Measurements from ENCODE around the gene CEP131.

DNA sequence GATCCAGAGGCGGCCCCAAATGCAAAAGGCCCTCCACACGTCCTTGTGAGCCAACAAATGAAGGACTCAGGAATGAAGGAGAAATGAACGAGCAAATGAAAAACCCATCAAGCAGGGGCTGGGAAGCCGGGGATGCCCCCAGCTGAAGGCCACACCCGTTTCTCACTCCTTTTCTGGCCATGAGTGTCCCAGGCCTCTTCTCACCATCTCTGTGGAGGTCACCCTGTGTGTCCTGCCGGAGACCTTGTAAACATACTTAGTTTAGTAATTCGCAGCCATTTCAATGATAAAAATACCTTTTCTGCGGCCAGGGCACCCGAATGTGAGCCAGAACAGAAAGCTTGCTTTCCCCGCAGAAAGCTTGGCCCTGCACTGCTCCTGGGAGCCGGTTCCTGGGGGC lies 35.6 kb downstream of the CEP131 start:
- no peak for TF ChIP-seq CBX8 (IDR thresholded peaks at IDR 0.05)
- TF ChIP-seq, protein P1, sequence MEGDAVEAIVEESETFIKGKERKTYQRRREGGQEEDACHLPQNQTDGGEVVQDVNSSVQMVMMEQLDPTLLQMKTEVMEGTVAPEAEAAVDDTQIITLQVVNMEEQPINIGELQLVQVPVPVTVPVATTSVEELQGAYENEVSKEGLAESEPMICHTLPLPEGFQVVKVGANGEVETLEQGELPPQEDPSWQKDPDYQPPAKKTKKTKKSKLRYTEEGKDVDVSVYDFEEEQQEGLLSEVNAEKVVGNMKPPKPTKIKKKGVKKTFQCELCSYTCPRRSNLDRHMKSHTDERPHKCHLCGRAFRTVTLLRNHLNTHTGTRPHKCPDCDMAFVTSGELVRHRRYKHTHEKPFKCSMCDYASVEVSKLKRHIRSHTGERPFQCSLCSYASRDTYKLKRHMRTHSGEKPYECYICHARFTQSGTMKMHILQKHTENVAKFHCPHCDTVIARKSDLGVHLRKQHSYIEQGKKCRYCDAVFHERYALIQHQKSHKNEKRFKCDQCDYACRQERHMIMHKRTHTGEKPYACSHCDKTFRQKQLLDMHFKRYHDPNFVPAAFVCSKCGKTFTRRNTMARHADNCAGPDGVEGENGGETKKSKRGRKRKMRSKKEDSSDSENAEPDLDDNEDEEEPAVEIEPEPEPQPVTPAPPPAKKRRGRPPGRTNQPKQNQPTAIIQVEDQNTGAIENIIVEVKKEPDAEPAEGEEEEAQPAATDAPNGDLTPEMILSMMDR (IDR thresholded peaks at IDR 0.05), result no peak

All from A549 (cell line).